GM18907 (cell line): ENCODE measurements around the gene TMEM135.
A peak's percentile ranks its signal among the peaks of the same experiment; 100 is the strongest.

Experiments
- ATAC-seq: cut with Tn5 transposase; IDR thresholded peaks from one replicate; pipeline ENCODE4 v1.9.1; 2021; ENCODE audit warnings: mild to moderate bottlenecking, moderate library complexity; ENCODE audit not compliant: unreplicated experiment

The TMEM135 gene

GRCh38 chr11:87190071-87190470 lies 152.3 kb downstream of the TMEM135 start:
- ATAC-seq: no peak

DNA sequence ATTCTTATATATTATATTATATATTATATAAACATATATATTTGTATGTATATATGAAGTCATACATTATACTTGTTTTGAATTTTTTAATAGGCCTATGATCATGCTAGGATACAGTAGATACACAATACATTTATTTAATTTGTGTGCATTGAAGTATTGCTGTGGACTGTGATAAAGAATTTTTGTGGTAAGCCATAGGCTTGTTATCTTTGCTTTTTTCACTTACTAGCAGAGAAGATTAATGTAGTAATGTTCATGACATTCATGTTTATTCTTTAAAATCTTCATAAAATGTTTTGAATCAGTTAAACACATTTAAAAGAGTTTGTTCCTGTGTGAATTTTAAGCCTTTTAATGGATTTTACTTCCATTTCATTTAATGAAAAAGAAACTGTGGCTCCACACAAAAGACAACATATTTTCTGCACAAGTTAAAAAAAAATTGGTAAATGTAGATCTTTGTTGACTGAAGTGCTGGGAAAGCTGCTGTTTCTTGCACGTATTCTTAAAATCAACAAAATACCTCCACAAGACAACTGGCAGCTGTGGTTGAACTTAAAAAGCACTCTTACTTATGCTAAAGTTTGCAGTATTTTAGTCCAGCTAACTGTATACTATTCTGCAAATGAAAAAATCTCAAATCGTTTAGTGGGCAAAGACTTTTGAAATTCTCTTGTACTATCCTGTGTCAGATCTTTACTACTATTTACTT lies 156.2 kb downstream of the TMEM135 start:
- no peak for ATAC-seq

GRCh38 chr11:87194985-87195820 lies 157.5 kb downstream of the TMEM135 start:
- no peak for ATAC-seq

DNA sequence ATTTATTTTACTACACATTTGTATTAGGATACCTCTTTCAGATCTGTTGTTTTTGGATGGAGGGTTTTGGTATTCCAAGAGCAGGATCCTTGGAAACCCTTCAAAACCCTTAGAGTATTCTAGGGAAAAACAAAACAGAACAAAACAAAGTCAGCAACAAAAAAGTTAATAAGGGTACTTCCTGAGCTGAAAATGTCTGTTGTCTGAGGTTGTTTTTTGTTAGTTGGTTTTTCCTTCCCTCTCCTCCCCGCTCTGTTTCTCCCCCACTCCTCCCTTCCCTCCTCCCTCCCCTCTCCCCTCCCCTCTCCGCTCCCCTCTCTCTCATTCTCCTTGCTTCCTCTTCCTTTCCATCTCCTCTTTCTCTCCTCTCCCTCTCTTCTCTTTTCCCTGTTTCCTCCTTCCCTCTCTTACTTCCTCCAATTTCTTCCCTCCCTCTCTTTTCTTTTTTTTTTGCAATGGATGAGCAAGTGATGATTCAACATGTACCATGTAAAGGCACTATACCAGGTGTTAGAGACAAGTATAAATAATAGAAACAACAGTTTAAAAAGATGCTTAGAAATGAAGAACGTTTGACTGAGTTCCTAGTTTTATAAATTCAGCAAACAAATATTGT lies 160.6 kb downstream of the TMEM135 start:
- ATAC-seq: no peak

DNA sequence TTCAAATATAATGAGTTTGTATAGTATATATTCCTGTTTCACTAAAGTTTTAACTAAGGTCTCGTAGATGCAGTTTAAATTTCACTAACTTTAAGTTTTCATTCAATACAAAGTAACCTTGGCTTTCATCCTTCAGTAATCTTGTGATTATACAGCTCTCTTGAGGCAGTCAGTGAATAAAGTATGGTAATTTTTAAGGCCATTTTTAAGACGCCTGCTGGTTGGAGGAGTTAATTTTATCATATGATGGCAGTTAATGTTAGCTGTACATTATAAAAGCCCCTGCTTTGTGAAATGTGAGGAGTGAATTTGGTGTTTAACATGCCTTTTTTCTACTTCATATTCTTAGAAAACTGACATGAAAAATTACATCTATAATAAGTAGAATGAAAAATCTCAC lies 163.6 kb downstream of the TMEM135 start:
- ATAC-seq: no peak

DNA sequence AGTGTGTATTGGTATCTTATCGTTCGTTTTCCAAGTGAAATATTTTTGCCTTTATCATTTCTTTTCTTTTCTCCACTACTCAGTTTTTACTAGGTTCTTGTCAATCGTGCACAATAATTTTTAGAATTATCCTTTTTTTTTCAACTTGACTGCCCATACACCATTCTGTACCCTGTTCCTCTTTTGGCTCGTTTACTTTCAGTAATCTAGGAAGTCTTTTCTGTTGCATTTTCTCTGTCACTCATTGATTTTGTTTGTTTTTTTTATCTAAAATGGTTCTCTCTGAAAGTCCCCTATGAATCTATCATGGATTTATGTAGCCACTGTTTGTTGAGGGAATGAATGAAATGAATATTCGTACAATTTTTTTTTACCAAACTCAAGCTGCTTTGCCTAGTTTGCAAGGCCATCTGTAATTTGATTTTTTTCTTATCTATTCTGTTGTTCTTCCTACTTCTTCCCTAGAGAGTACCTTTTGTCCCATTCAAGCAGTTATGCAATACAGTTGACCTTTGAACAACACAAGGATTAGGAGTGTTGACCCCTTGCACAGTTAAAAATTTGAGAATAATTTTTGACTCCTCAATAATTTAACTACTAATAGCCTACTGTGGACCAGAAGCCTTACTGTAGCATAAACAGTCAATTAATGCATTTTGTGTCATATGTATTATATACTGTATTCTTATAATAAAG lies 166.3 kb downstream of the TMEM135 start:
- ATAC-seq: peak; percentile 60

DNA sequence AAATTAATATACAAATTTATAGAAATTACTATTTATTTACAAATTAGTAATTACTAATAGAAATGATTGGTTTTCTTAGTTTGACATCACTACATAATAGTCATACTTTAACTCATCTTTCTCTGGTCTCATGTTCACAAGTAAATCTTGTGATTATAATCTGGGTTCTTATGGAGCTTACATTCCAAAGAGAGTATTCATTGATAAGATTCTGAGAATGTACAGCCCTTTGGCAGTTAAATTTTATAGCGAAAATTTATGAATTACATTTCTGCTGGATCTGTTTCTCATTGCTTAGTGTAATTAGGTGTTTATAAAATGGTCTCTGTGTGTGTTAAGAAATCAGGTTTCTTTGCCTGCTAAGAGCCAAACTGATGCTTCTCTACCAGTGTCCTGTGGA lies 175.2 kb downstream of the TMEM135 start:
- ATAC-seq: no peak

GRCh38 chr11:87213444-87213843 lies 175.7 kb downstream of the TMEM135 start:
- ATAC-seq: peak; percentile 83

DNA sequence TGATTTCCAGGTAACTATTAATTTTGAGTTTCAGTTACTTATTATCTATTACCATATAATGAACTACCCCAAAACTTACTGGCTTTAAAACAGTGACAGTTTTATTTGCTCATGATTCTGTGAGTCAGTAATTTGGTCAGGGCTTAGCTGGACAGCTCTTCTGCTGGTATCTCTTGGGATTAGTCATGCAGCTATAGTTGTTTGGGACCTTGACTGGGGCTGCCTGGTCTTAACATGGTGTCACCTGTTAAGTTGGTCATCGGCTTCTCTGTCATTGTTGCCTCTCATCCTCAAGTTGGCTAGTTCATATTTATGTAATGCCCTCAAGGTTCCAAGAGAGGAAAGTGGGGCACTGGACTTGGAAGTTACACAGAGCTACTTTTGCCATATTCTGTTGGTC lies 177.5 kb downstream of the TMEM135 start:
- ATAC-seq: no peak

DNA sequence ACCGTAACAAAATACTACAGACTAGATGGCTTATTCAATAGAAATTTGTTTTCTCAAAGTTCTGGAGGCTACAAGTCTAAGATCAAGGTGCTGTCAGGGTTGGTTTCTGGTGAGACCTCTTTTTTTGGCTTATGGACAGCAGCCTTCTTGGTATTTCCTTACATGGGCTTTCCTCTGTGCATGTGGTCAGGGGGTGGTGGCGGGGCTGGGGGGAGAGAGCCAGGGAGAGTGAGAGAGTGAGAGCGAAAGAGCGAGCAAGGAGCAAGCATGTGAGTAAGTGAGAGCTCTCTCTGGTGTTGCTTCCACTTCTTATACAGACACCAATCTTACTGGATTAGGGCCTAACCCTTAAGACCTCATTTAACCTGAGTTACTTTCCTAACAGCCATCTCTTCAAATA lies 181.5 kb downstream of the TMEM135 start:
- no peak for ATAC-seq

- no peak for ATAC-seq
Measured at GRCh38 chr11:87223816-87224215, 186.1 kb downstream of the TMEM135 start.

GRCh38 chr11:87224486-87224885 lies 186.8 kb downstream of the TMEM135 start:
- no peak for ATAC-seq

GRCh38 chr11:87228820-87229219 lies 191.1 kb downstream of the TMEM135 start:
- no peak for ATAC-seq

DNA sequence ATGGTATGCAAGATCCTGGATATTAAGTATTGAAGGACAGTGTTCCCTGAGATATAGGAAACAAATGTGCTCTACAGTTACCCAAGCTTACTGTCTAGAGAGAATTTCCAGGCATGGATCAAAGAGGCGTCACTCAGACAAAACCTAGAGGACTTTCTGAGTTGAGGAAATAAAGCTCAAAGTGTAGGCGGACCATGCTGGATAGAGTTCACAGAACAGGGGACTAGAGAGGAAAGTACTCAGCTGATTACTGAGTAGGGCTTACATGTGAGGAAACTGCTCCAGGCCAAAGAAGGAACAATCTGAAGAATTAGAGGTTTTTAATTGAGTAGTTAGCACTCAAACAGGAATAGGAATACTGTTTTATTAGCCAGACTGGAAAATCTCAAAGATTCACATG lies 193.3 kb downstream of the TMEM135 start:
- no peak for ATAC-seq

GRCh38 chr11:87232320-87232719 lies 194.6 kb downstream of the TMEM135 start:
- no peak for ATAC-seq

GRCh38 chr11:87235366-87235765 lies 197.6 kb downstream of the TMEM135 start:
- no peak for ATAC-seq

- no peak for ATAC-seq
Measured at GRCh38 chr11:87236368-87236767, 198.6 kb downstream of the TMEM135 start.

DNA sequence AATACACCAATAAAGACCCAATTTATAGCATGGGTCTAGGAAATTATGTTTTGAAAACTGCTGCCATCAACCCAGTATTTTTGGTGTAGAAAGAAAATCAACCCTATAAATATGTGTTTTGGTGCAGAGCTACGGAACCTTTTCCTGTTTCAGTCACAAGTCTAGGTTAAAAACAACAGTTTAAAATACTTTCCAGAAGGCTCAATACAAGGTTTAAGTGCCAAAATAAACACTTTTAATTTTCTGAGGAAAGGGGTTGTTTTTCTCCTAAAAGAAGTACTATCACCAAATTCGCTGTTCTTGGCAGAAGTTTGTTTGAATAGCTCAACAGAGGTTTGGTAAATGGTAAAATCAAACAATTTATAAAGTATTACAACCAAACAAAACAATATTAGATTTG lies 201.3 kb downstream of the TMEM135 start:
- no peak for ATAC-seq

GRCh38 chr11:87239531-87239930 lies 201.8 kb downstream of the TMEM135 start:
- no peak for ATAC-seq

- no peak for ATAC-seq
Measured at GRCh38 chr11:87251560-87251959, 213.8 kb downstream of the TMEM135 start.

- ATAC-seq: no peak
Measured at GRCh38 chr11:87252869-87253268, 215.1 kb downstream of the TMEM135 start.
